ENCODE data around the gene KIAA0825.

DNA sequence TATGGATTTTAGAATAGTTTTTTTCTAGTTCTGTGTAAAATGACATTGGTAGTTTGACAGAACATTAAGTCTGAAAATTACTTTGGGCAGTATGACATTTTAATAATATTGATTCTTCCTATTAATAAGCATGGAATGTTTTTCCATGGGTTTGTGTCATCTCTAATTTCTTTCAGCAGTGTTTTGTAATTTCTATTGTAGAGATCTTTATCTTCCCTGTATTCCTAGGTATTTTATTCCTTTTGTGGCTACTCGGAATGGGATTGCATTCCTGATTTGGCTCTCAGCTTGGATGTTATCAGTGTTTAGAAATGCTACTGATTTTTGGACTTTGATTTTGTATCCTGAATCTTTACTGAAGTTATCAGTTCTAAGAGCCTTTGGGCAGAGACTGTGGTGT lies 420.4 kb downstream of the KIAA0825 start:
- TF ChIP-seq CTCF (conservative IDR thresholded peaks at IDR 0.05; ENCODE audit: low read depth, low read length), result no peak
- TF ChIP-seq EZH2 (IDR thresholded peaks at IDR 0.05; ENCODE audit: low read length, unreplicated experiment), result no peak

All from PC-3 (cell line).